ENCODE results near the gene PIR. TPM values are rescaled to one million over a fixed set of nuclear protein-coding genes. Genes with fewer than 3 reads are reported as not detected.

The PIR gene
- total RNA-seq, 2 donors from 2014 or later, result 13.5 to 47.4 TPM

GRCh38 chrX:15501506-15501905 is 8.4 kb upstream of the PIR start:
- H3K36me3 ChIP-seq, result no peaks in the 10 kb centered on the region
- no peaks in the 10 kb centered on the region for H3K4me1 ChIP-seq (ENCODE audit: control insufficient read depth in 1 of 2, low read depth in 2 of 2)
- H3K27ac ChIP-seq, result no peak overlapping the region
- DNase-seq (ENCODE audit: low spot score) (no peak), ATAC-seq (ENCODE audit: insufficient number of reproducible peaks, low FRiP score, low read depth) (no peak)
- H3K27me3 ChIP-seq (replicated peaks; ENCODE audit: insufficient read depth), result no peaks in the 10 kb centered on the region
- no peak for TF ChIP-seq CTCF (IDR thresholded peaks at IDR 0.05)
- H3K4me3 ChIP-seq, result no peak overlapping the region
- no peaks in the 10 kb centered on the region for H3K9me3 ChIP-seq

- TF ChIP-seq CTCF (IDR thresholded peaks at IDR 0.05), result no peak
Measured at GRCh38 chrX:15500497-15500966, 7.4 kb upstream of the PIR start, which contains the start of gene BMX. TSS of gene BMX (plus strand) at chrX:15500807. CDS start at chrX:15508354, 7,547 bp downstream.

GRCh38 chrX:15499976-15500375 is 6.8 kb upstream of the PIR start:
- Histone ChIP-seq H3K27me3 (replicated peaks; ENCODE audit: insufficient read depth) (no peaks in the 10 kb centered on the region), H3K4me3 (no peak overlapping the region), H3K9me3 (no peaks in the 10 kb centered on the region), H3K27ac (no peak overlapping the region), H3K36me3 (no peaks in the 10 kb centered on the region), H3K4me1 (ENCODE audit: control insufficient read depth in 1 of 2, low read depth in 2 of 2) (no peaks in the 10 kb centered on the region)
- TF ChIP-seq CTCF (IDR thresholded peaks at IDR 0.05), result no peak
- DNase-seq (ENCODE audit: low spot score) (no peak), ATAC-seq (ENCODE audit: insufficient number of reproducible peaks, low FRiP score, low read depth) (no peak)

More at GRCh38 chrX:15500497-15500966, 7.4 kb upstream of the PIR start, which contains the start of gene BMX:
- Histone ChIP-seq H3K4me1 (ENCODE audit: control insufficient read depth in 1 of 2, low read depth in 2 of 2) (no peaks in the 10 kb centered on the region), H3K36me3 (no peaks in the 10 kb centered on the region), H3K9me3 (no peaks in the 10 kb centered on the region), H3K27me3 (replicated peaks; ENCODE audit: insufficient read depth) (no peaks in the 10 kb centered on the region), H3K27ac (peak within 1 kb of the TSS in 1 of 2 donors; percentile 21), H3K4me3 (no peak within 1 kb of the TSS)
- DNase-seq (ENCODE audit: low spot score) (no peak), ATAC-seq (ENCODE audit: insufficient number of reproducible peaks, low FRiP score, low read depth) (no peak)

GRCh38 chrX:15498741-15499140 is 5.6 kb upstream of the PIR start:
- no peaks in the 10 kb centered on the region for H3K9me3 ChIP-seq
- no peak overlapping the region for H3K4me3 ChIP-seq
- H3K36me3 ChIP-seq, result no peaks in the 10 kb centered on the region
- peaks cover 0 to 2% of the 10 kb centered on the region in 2 donors for H3K4me1 ChIP-seq (ENCODE audit: control insufficient read depth in 1 of 2, low read depth in 2 of 2)
- no peak for TF ChIP-seq CTCF (IDR thresholded peaks at IDR 0.05)
- H3K27ac ChIP-seq, result no peak overlapping the region
- no peak for ATAC-seq (ENCODE audit: insufficient number of reproducible peaks, low FRiP score, low read depth)
- H3K27me3 ChIP-seq (replicated peaks; ENCODE audit: insufficient read depth), result no peaks in the 10 kb centered on the region
- DNase-seq (ENCODE audit: low spot score), result no peak

- peak; percentile 21 for TF ChIP-seq CTCF (IDR thresholded peaks at IDR 0.05)
- ATAC-seq (ENCODE audit: insufficient number of reproducible peaks, low FRiP score, low read depth), result no peak
- no peak for DNase-seq (ENCODE audit: low spot score)
Measured at GRCh38 chrX:15497865-15498264, 4.7 kb upstream of the PIR start.

More at GRCh38 chrX:15497865-15498264, 4.7 kb upstream of the PIR start:
- Histone ChIP-seq H3K36me3 (no peaks in the 10 kb centered on the region), H3K9me3 (no peaks in the 10 kb centered on the region), H3K4me3 (no peak overlapping the region), H3K4me1 (ENCODE audit: control insufficient read depth in 1 of 2, low read depth in 2 of 2) (peaks cover 0 to 5% of the 10 kb centered on the region in 2 donors), H3K27ac (no peak overlapping the region), H3K27me3 (replicated peaks; ENCODE audit: insufficient read depth) (no peaks in the 10 kb centered on the region)
